ENCODE results near the gene ST8SIA4.

ST8SIA4 gene

GRCh38 chr5:100824635-100825034, 78.4 kb downstream of the ST8SIA4 start:
- TF ChIP-seq FOXM1 (IDR thresholded peaks at IDR 0.05; ENCODE audit: borderline replicate concordance) (no peak), ZNF384 (IDR thresholded peaks at IDR 0.05) (no peak), SUZ12 (IDR thresholded peaks at IDR 0.05) (no peak), FOXA1 (IDR thresholded peaks at IDR 0.05) (no peak), LEF1 (IDR thresholded peaks at IDR 0.05; ENCODE audit: borderline replicate concordance) (no peak), NFRKB (IDR thresholded peaks at IDR 0.05) (no peak), TARDBP (IDR thresholded peaks at IDR 0.05) (no peak), BHLHE40 (IDR thresholded peaks at IDR 0.05; ENCODE audit: borderline replicate concordance) (no peak), L3MBTL2 (conservative IDR thresholded peaks at IDR 0.05) (no peak), PKNOX1 (IDR thresholded peaks at IDR 0.05) (no peak), SP1 (IDR thresholded peaks at IDR 0.05) (no peak), FOXK2 (IDR thresholded peaks at IDR 0.05) (no peak), ELF4 (IDR thresholded peaks at IDR 0.05) (no peak), HDGF (IDR thresholded peaks at IDR 0.05; ENCODE audit: borderline replicate concordance) (no peak), CTBP1 (IDR thresholded peaks at IDR 0.05; ENCODE audit: borderline replicate concordance) (no peak), ARNT (IDR thresholded peaks at IDR 0.05) (no peak)
- DNase-seq (ENCODE audit: extremely low spot score): no peak
- ChIA-PET CTCF (interaction anchor here (0.6 kb wide), 1 partner anchor 566 kb away, joined by 3 read pairs; no protein-coding TSS in a partner anchor), POLR2A (no interaction called here)

GRCh38 chr5:100823812-100824211, 79.3 kb downstream of the ST8SIA4 start:
- no peak for TF ChIP-seq CTBP1 (IDR thresholded peaks at IDR 0.05; ENCODE audit: borderline replicate concordance)
- no peak for TF ChIP-seq SUZ12 (IDR thresholded peaks at IDR 0.05)
- no peak for TF ChIP-seq FOXK2 (IDR thresholded peaks at IDR 0.05)
- no peak for TF ChIP-seq SP1 (IDR thresholded peaks at IDR 0.05)
- TF ChIP-seq HDGF (IDR thresholded peaks at IDR 0.05; ENCODE audit: borderline replicate concordance): no peak
- TF ChIP-seq ELF4 (IDR thresholded peaks at IDR 0.05): no peak
- no peak for TF ChIP-seq BHLHE40 (IDR thresholded peaks at IDR 0.05; ENCODE audit: borderline replicate concordance)
- TF ChIP-seq FOXM1 (IDR thresholded peaks at IDR 0.05; ENCODE audit: borderline replicate concordance): no peak
- TF ChIP-seq FOXA1 (IDR thresholded peaks at IDR 0.05): no peak
- TF ChIP-seq ZNF384 (IDR thresholded peaks at IDR 0.05): no peak
- no peak for TF ChIP-seq LEF1 (IDR thresholded peaks at IDR 0.05; ENCODE audit: borderline replicate concordance)
- no peak for TF ChIP-seq ARNT (IDR thresholded peaks at IDR 0.05)
- TF ChIP-seq TARDBP (IDR thresholded peaks at IDR 0.05): no peak
- TF ChIP-seq NFRKB (IDR thresholded peaks at IDR 0.05): no peak
- no peak for TF ChIP-seq PKNOX1 (IDR thresholded peaks at IDR 0.05)
- CTCF ChIA-PET: no interaction called here
- POLR2A ChIA-PET: no interaction called here
- DNase-seq (ENCODE audit: extremely low spot score): no peak

GRCh38 chr5:100821751-100822150, 81.3 kb downstream of the ST8SIA4 start:
- no peak for DNase-seq (ENCODE audit: extremely low spot score)
- ChIA-PET POLR2A (no interaction called here), CTCF (no interaction called here)
- TF ChIP-seq TARDBP (IDR thresholded peaks at IDR 0.05) (no peak), FOXA1 (IDR thresholded peaks at IDR 0.05) (no peak), SUZ12 (IDR thresholded peaks at IDR 0.05) (no peak), HDGF (IDR thresholded peaks at IDR 0.05; ENCODE audit: borderline replicate concordance) (no peak), L3MBTL2 (conservative IDR thresholded peaks at IDR 0.05) (no peak), BHLHE40 (IDR thresholded peaks at IDR 0.05; ENCODE audit: borderline replicate concordance) (no peak), ARNT (IDR thresholded peaks at IDR 0.05) (no peak), ZNF384 (IDR thresholded peaks at IDR 0.05) (no peak), PKNOX1 (IDR thresholded peaks at IDR 0.05) (no peak), CTBP1 (IDR thresholded peaks at IDR 0.05; ENCODE audit: borderline replicate concordance) (no peak), FOXM1 (IDR thresholded peaks at IDR 0.05; ENCODE audit: borderline replicate concordance) (no peak), SP1 (IDR thresholded peaks at IDR 0.05) (no peak), NFRKB (IDR thresholded peaks at IDR 0.05) (no peak), FOXK2 (IDR thresholded peaks at IDR 0.05) (no peak), ELF4 (IDR thresholded peaks at IDR 0.05) (no peak), LEF1 (IDR thresholded peaks at IDR 0.05; ENCODE audit: borderline replicate concordance) (no peak)

GRCh38 chr5:100818340-100818739, 84.7 kb downstream of the ST8SIA4 start:
- DNase-seq (ENCODE audit: extremely low spot score): no peak
- no peak for TF ChIP-seq SUZ12 (IDR thresholded peaks at IDR 0.05)
- TF ChIP-seq PKNOX1 (IDR thresholded peaks at IDR 0.05): no peak
- no peak for TF ChIP-seq ELF4 (IDR thresholded peaks at IDR 0.05)
- no peak for TF ChIP-seq ARNT (IDR thresholded peaks at IDR 0.05)
- no peak for TF ChIP-seq FOXM1 (IDR thresholded peaks at IDR 0.05; ENCODE audit: borderline replicate concordance)
- POLR2A ChIA-PET: no interaction called here
- CTCF ChIA-PET: no interaction called here

- POLR2A ChIA-PET: no interaction called here
- CTCF ChIA-PET: no interaction called here
- DNase-seq (ENCODE audit: extremely low spot score): no peak
- TF ChIP-seq HDGF (IDR thresholded peaks at IDR 0.05; ENCODE audit: borderline replicate concordance): no peak
- no peak for TF ChIP-seq FOXM1 (IDR thresholded peaks at IDR 0.05; ENCODE audit: borderline replicate concordance)
- no peak for TF ChIP-seq LEF1 (IDR thresholded peaks at IDR 0.05; ENCODE audit: borderline replicate concordance)
- no peak for TF ChIP-seq BHLHE40 (IDR thresholded peaks at IDR 0.05; ENCODE audit: borderline replicate concordance)
- TF ChIP-seq ZNF384 (IDR thresholded peaks at IDR 0.05): no peak
- TF ChIP-seq ELF4 (IDR thresholded peaks at IDR 0.05): no peak
- no peak for TF ChIP-seq L3MBTL2 (conservative IDR thresholded peaks at IDR 0.05)
- TF ChIP-seq FOXA1 (IDR thresholded peaks at IDR 0.05): no peak
- no peak for TF ChIP-seq PKNOX1 (IDR thresholded peaks at IDR 0.05)
- TF ChIP-seq ARNT (IDR thresholded peaks at IDR 0.05): no peak
- TF ChIP-seq NFRKB (IDR thresholded peaks at IDR 0.05): no peak
- no peak for TF ChIP-seq TARDBP (IDR thresholded peaks at IDR 0.05)
- no peak for TF ChIP-seq SP1 (IDR thresholded peaks at IDR 0.05)
- no peak for TF ChIP-seq SUZ12 (IDR thresholded peaks at IDR 0.05)
Measured at GRCh38 chr5:100803397-100803796, 99.7 kb downstream of the ST8SIA4 start.
